DOHH2 (cell line): ENCODE measurements around the gene UBAC2.

ENCODE experiments used
- H3F3A ChIP-seq: fragments of 200-600 bp; sonication (generic), shearing (Covaris generic); 2 replicates; pipeline ENCODE4 v1.6.0; 2016; ENCODE audit warnings: antibody characterized with exemption, mild to moderate bottlenecking; ENCODE audit not compliant: control insufficient read depth, insufficient read depth
- H3K27ac ChIP-seq: fragments of 200-600 bp; sonication (generic); 2 replicates; pipeline ENCODE4 v1.5.1; 2014; ENCODE audit warnings: low read depth, mild to moderate bottlenecking, low read length, moderate library complexity
- H3K27me3 ChIP-seq: fragments of 200-600 bp; sonication (generic); 2 replicates; pipeline ENCODE4 v1.6.1; 2014; ENCODE audit warnings: mild to moderate bottlenecking, low read length, mixed read lengths; ENCODE audit not compliant: control insufficient read depth
- H3K36me3 ChIP-seq: fragments of 200-600 bp; sonication (generic); 2 replicates; pipeline ENCODE4 v1.6.1; 2014; ENCODE audit warnings: mild to moderate bottlenecking, low read length, moderate library complexity, mixed read lengths; ENCODE audit not compliant: control insufficient read depth
- H3K4me1 ChIP-seq: fragments of 200-600 bp; sonication (generic); 2 replicates; pipeline ENCODE4 v1.6.1; 2014; ENCODE audit warnings: mild to moderate bottlenecking, low read length, mixed read lengths; ENCODE audit not compliant: control insufficient read depth
- H3K4me2 ChIP-seq: fragments of 200-600 bp; sonication (generic); 2 replicates; pipeline ENCODE4 v1.6.0; 2014; ENCODE audit warnings: mild to moderate bottlenecking, low read length, moderate library complexity
- H3K4me3 ChIP-seq: fragments of 200-600 bp; sonication (generic); 2 replicates; pipeline ENCODE4 v1.5.1; 2014; ENCODE audit warnings: mild to moderate bottlenecking, low read length, mixed read lengths
- H3K79me2 ChIP-seq: fragments of 200-600 bp; sonication (generic); 2 replicates; pipeline ENCODE4 v1.6.1; 2014; ENCODE audit warnings: mild to moderate bottlenecking, low read length, mixed read lengths; ENCODE audit not compliant: control insufficient read depth
- H3K9me2 ChIP-seq: fragments of 200-600 bp; sonication (generic); replicated peaks from 2 replicates; pipeline ENCODE4 v1.6.1; 2014; ENCODE audit warnings: mild to moderate bottlenecking, low read length, mixed read lengths; ENCODE audit not compliant: control insufficient read depth
- H3K9me3 ChIP-seq: fragments of 200-600 bp; sonication (generic); 2 replicates; pipeline ENCODE4 v1.6.1; 2014; ENCODE audit warnings: antibody characterized with exemption, low read length, mixed read lengths; ENCODE audit not compliant: control insufficient read depth, insufficient read depth
- H4K20me1 ChIP-seq: fragments of 200-600 bp; sonication (generic); 2 replicates; pipeline ENCODE4 v1.6.0; 2014; ENCODE audit warnings: low read depth, mild to moderate bottlenecking, antibody characterized with exemption, low read length, moderate library complexity; ENCODE audit not compliant: control insufficient read depth, insufficient read depth
- CTCF ChIP-seq: fragments of 200-600 bp; sonication (generic); IDR thresholded peaks from one replicate; pipeline ENCODE4 v1.5.1; 2014; ENCODE audit warnings: antibody characterized with exemption, mild to moderate bottlenecking, low read depth, low read length; ENCODE audit not compliant: poor library complexity, severe bottlenecking
- EZH2phosphoT487 ChIP-seq: fragments of 200-600 bp; sonication (generic); IDR thresholded peaks from 2 replicates; pipeline ENCODE4 v1.6.1; 2017; ENCODE audit warnings: borderline replicate concordance, mild to moderate bottlenecking, antibody characterized with exemption, low read length, moderate library complexity, mixed read lengths

Gene UBAC2

GRCh38 chr13:99398071-99398470 is 197.4 kb downstream of the UBAC2 start:
- no peaks in the 10 kb centered on the region for H3K4me1 ChIP-seq

GRCh38 chr13:99398916-99399622 is 198.4 kb downstream of the UBAC2 start:
- TF ChIP-seq EZH2phosphoT487 (no peak), CTCF (no peak)
- H3K27me3 ChIP-seq = no peaks in the 10 kb centered on the region

More at GRCh38 chr13:99398071-99398470, 197.4 kb downstream of the UBAC2 start:
- Histone ChIP-seq H3K9me2 (no peaks in the 10 kb centered on the region), H3F3A (no peaks in the 10 kb centered on the region), H3K36me3 (no peaks in the 10 kb centered on the region), H3K79me2 (no peaks in the 10 kb centered on the region), H3K27ac (no peak overlapping the region), H3K4me3 (no peak overlapping the region), H4K20me1 (no peaks in the 10 kb centered on the region), H3K4me2 (no peak overlapping the region), H3K9me3 (no peaks in the 10 kb centered on the region), H3K27me3 (no peaks in the 10 kb centered on the region)
- TF ChIP-seq CTCF (no peak), EZH2phosphoT487 (no peak)

GRCh38 chr13:99399623-99399974 is 198.9 kb downstream of the UBAC2 start:
- TF ChIP-seq EZH2phosphoT487 (no peak), CTCF (no peak)
- Histone ChIP-seq H3K36me3 (no peaks in the 10 kb centered on the region), H3K27ac (no peak overlapping the region), H3K4me1 (no peaks in the 10 kb centered on the region), H3K9me3 (no peaks in the 10 kb centered on the region), H4K20me1 (no peaks in the 10 kb centered on the region), H3K27me3 (no peaks in the 10 kb centered on the region), H3F3A (no peaks in the 10 kb centered on the region), H3K4me3 (no peak overlapping the region), H3K79me2 (no peaks in the 10 kb centered on the region), H3K9me2 (no peaks in the 10 kb centered on the region), H3K4me2 (no peak overlapping the region)

More at GRCh38 chr13:99398916-99399622, 198.4 kb downstream of the UBAC2 start:
- H3K4me2 ChIP-seq = no peak overlapping the region
- H3K36me3 ChIP-seq = no peaks in the 10 kb centered on the region
- no peaks in the 10 kb centered on the region for H3K4me1 ChIP-seq
- H4K20me1 ChIP-seq = no peaks in the 10 kb centered on the region
- H3F3A ChIP-seq = no peaks in the 10 kb centered on the region
- no peaks in the 10 kb centered on the region for H3K9me2 ChIP-seq
- H3K9me3 ChIP-seq = no peaks in the 10 kb centered on the region
- no peak overlapping the region for H3K4me3 ChIP-seq
- no peak overlapping the region for H3K27ac ChIP-seq
- H3K79me2 ChIP-seq = no peaks in the 10 kb centered on the region
